HEK293T (cell line): Measurements from ENCODE around the gene PITPNM1.
"Not testable (repeated sequence)": the region's sequence is repeated elsewhere in the genome, so short reads cannot be mapped to it uniquely, and the experiment has no call there.

Source experiments
- CTCF ChIA-PET: fragments of 350-600 bp; formaldehyde crosslinking; extraction: SDS; loops from one replicate; lab custom pipeline; 2021; ENCODE audit warnings: antibody characterized with exemption, inconsistent platforms; lab: Yijun Ruan, JAX
- POLR2A ChIA-PET: fragments of 350-600 bp; formaldehyde crosslinking; extraction: SDS; loops from one replicate; lab custom pipeline; 2020; ENCODE audit warnings: antibody characterized with exemption, inconsistent platforms; lab: Yijun Ruan, JAX
- DNase-seq: peaks from one replicate; pipeline ENCODE4 v3.0.0; 2012; ENCODE audit warnings: mixed read lengths; ENCODE audit errors: extremely low spot score
- ARNT ChIP-seq: fragments of 450-650 bp; IDR thresholded peaks from 2 replicates; pipeline ENCODE4 v1.6.1; 2017; ENCODE audit warnings: mild to moderate bottlenecking
- BHLHE40 ChIP-seq: fragments of 450-650 bp; IDR thresholded peaks from 2 replicates; pipeline ENCODE4 v1.6.1; 2016; ENCODE audit warnings: mild to moderate bottlenecking, moderate library complexity, borderline replicate concordance
- CTBP1 ChIP-seq: fragments of 450-650 bp; IDR thresholded peaks from 2 replicates; pipeline ENCODE4 v1.6.1; 2016; ENCODE audit warnings: borderline replicate concordance
- ELF4 ChIP-seq: fragments of 450-650 bp; IDR thresholded peaks from 2 replicates; pipeline ENCODE4 v1.6.1; 2017; ENCODE audit warnings: antibody characterized with exemption
- FOXA1 ChIP-seq: fragments of 450-650 bp; IDR thresholded peaks from 2 replicates; pipeline ENCODE4 v1.6.1; 2016; ENCODE audit warnings: mild to moderate bottlenecking
- FOXK2 ChIP-seq: fragments of 450-650 bp; IDR thresholded peaks from 2 replicates; pipeline ENCODE4 v1.6.1; 2016; ENCODE audit warnings: mild to moderate bottlenecking
- FOXM1 ChIP-seq: fragments of 450-650 bp; IDR thresholded peaks from 2 replicates; pipeline ENCODE4 v1.6.1; 2017; ENCODE audit warnings: mild to moderate bottlenecking, borderline replicate concordance
- HDGF ChIP-seq: fragments of 450-650 bp; IDR thresholded peaks from 2 replicates; pipeline ENCODE4 v1.6.1; 2017; ENCODE audit warnings: antibody characterized with exemption, borderline replicate concordance
- L3MBTL2 ChIP-seq: fragments of 450-650 bp; conservative IDR thresholded peaks from 2 replicates; pipeline ENCODE4 v1.6.1; 2016; ENCODE audit warnings: mild to moderate bottlenecking
- LEF1 ChIP-seq: fragments of 450-650 bp; IDR thresholded peaks from 2 replicates; pipeline ENCODE4 v1.6.1; 2017; ENCODE audit warnings: mild to moderate bottlenecking, borderline replicate concordance
- NFRKB ChIP-seq: fragments of 450-650 bp; IDR thresholded peaks from 2 replicates; pipeline ENCODE4 v1.6.1; 2016; ENCODE audit warnings: mild to moderate bottlenecking, moderate library complexity
- SP1 ChIP-seq: fragments of 450-650 bp; IDR thresholded peaks from 2 replicates; pipeline ENCODE4 v1.6.1; 2017
- SUZ12 ChIP-seq: fragments of 450-650 bp; IDR thresholded peaks from 2 replicates; pipeline ENCODE4 v1.6.1; 2016; ENCODE audit warnings: mild to moderate bottlenecking
- TARDBP ChIP-seq: fragments of 450-650 bp; IDR thresholded peaks from 2 replicates; pipeline ENCODE4 v1.6.1; 2016
- ZNF384 ChIP-seq: fragments of 450-650 bp; IDR thresholded peaks from 2 replicates; pipeline ENCODE4 v1.6.1; 2016
- TF ChIP-seq, protein P1 (sequence below): fragments of 450-650 bp; IDR thresholded peaks from 2 replicates; pipeline ENCODE4 v1.6.1; 2016

PITPNM1 gene

DNA sequence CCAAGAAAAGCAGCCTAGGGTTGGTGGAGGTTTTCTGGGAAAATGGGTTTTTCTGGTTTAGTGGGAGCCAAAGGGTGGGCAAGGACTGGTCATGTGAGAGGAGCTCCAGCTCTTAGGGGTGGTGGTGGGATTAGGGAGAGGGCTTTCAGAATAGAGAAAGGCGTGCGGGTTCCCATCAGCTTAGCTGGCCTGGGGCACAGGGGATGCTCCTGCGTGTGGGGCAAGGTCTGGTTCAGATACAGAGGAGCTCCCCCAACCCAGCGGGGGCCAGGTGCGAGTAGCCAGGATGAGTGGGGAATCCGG lies 36.8 kb downstream of the PITPNM1 start:
- TF ChIP-seq FOXM1 (no peak), HDGF (no peak), BHLHE40 (no peak)
- POLR2A ChIA-PET = interaction anchor here (0.9 to 3.5 kb wide), 15 partner anchors 12 to 83 kb away, joined by 3 to 34 read pairs (median 5); partner anchors contain the start of genes AIP, CABP4, PITPNM1 and PPP1CA
- CTCF ChIA-PET = interaction anchor here (0.6 to 1.3 kb wide), 3 partner anchors 10 to 296 kb away, joined by 3 to 9 read pairs (median 5); no protein-coding TSS in a partner anchor

DNA sequence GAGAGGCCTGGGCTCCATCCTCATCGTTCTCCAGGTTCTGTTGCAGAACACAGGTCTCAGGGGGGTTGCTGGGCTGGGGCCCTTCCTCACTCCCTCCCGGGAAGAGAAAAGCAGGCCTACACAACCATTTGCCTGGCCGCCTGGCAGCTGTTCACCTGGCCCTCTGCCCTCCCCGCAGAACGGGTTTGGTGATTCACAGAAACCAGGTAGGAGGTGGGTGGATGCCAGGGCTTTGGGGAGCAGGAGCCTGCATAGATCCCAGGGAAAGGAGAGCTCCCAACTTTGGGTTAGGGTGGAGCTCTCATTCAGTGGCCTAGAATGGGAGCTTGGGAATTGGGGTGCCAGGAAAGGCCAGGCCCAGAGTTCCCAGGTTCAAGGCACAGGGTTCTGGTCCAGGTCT lies 37.1 kb downstream of the PITPNM1 start:
- TF ChIP-seq, protein P1, sequence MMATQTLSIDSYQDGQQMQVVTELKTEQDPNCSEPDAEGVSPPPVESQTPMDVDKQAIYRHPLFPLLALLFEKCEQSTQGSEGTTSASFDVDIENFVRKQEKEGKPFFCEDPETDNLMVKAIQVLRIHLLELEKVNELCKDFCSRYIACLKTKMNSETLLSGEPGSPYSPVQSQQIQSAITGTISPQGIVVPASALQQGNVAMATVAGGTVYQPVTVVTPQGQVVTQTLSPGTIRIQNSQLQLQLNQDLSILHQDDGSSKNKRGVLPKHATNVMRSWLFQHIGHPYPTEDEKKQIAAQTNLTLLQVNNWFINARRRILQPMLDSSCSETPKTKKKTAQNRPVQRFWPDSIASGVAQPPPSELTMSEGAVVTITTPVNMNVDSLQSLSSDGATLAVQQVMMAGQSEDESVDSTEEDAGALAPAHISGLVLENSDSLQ = no peak
- TF ChIP-seq SUZ12 (no peak), BHLHE40 (no peak), ELF4 (no peak), FOXK2 (no peak), FOXA1 (no peak), SP1 (no peak), NFRKB (no peak), CTBP1 (no peak), HDGF (no peak), FOXM1 (no peak), TARDBP (no peak), L3MBTL2 (no peak), LEF1 (no peak), ARNT (no peak)
- no peak for DNase-seq
- ChIA-PET CTCF (interaction anchor here (0.6 to 1.3 kb wide), 2 partner anchors 61 to 296 kb away, joined by 3 to 5 read pairs; no protein-coding TSS in a partner anchor), POLR2A (interaction anchor here (0.9 to 3.5 kb wide), 17 partner anchors 12 to 82 kb away, joined by 3 to 34 read pairs (median 4); partner anchors contain the start of genes AIP, CABP4, PITPNM1 and PPP1CA)

More for the DNA sequence above, 36.8 kb downstream of the PITPNM1 start:
- DNase-seq = no peak

DNA sequence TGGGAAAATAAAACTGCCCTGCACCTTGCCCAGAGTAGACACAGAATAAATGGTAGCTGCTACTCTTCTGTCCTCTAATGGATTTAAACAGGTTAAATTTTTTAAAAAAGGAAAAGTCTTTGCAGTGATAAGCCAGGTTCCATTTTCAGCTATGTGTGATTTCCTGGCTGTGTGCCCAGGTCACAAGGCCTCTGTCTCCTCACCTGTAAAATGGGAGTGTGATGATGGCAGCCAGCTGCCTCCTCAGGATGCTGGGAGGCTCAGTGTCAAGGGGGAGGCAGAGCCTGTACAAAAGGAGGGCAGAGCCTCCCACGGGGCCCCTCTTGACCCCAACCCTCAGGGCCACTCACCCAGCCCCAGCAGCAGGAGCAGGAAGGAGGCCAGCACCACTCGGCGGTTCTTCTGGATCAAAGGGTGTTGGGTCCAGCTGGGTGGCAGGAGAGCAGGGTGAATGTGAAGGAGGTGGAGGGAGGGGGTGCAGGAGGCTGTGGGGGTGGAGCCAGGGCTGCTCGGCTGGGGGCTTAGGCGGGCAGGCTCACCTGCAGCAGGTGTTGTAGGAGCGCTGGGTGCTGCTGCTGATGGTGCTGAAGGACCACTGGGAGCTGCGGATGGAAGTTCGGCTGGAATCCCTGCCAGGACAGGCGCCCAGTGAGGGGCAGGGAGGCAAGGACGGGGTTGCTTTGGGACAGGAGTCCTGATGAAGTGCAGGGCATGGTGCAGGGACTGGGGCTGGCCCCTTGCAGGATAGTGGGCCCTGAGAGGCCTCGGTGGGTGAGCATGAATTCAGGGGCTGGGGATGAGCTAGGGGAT lies 38.0 kb downstream of the PITPNM1 start:
- DNase-seq = no peak
- TF ChIP-seq LEF1 (no peak), ARNT (no peak), FOXM1 (no peak), TARDBP (no peak)
- CTCF ChIA-PET = no interaction called here
- POLR2A ChIA-PET = interaction anchor here (0.6 to 3.5 kb wide), 14 partner anchors 11 to 75 kb away, joined by 3 to 34 read pairs (median 4); partner anchors contain the start of genes AIP, CABP4, PPP1CA and PTPRCAP

DNA sequence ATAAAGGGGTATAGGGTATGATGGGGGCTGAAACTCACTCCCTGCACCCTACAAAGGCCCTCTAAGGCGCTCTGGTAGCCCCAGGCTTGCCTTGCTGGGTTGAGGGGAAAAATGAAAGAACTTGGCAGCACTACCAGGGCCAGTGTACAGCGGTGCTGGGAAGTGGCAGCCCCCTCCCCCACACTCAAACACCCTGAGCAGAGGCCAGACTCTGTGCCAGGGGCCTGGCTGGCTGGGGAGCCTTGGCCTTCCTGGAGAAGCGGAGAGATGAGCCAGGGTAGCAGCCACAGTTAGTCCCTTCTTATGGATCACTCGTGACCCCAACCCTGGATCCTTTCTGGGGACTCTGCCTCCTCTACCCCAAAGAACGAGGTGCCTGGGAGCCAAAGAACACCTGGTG lies 38.8 kb downstream of the PITPNM1 start:
- no peak for DNase-seq
- POLR2A ChIA-PET = interaction anchor here (2.1 to 3.2 kb wide), 3 partner anchors 37 to 65 kb away, joined by 7 to 14 read pairs (median 13); partner anchors contain the start of genes PPP1CA and RPS6KB2
- TF ChIP-seq L3MBTL2 (no peak), BHLHE40 (no peak), FOXK2 (no peak), ZNF384 (no peak), SUZ12 (no peak), ARNT (no peak), FOXM1 (no peak), SP1 (no peak), CTBP1 (no peak)
- TF ChIP-seq, protein P1 = no peak
- CTCF ChIA-PET = no interaction called here

DNA sequence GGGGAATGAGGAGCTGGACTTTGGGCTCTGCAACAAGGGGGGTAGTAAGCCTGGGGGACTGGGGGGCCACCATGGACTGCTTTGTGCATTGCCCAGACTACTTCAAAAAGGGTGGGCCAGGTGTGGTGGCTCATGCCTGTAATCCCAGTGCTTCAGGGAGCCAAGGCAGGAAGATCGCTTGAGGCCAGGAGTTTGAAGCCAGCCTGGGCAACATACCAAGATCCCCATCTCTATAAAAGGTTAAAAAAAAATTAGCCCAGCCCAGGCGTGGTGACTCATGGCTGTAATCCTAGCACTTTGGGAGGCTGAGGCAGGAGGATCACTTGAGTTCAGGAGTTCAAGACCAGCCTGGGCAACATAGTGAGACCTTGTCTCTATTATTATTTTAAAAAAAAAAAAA lies 39.6 kb downstream of the PITPNM1 start:
- CTCF ChIA-PET, DNase-seq: not testable (repeated sequence)
- POLR2A ChIA-PET = interaction anchor here (0.9 to 2.3 kb wide), 7 partner anchors 13 to 64 kb away, joined by 3 to 13 read pairs (median 6); partner anchors contain the start of genes AIP, GPR152, PPP1CA and RPS6KB2

DNA sequence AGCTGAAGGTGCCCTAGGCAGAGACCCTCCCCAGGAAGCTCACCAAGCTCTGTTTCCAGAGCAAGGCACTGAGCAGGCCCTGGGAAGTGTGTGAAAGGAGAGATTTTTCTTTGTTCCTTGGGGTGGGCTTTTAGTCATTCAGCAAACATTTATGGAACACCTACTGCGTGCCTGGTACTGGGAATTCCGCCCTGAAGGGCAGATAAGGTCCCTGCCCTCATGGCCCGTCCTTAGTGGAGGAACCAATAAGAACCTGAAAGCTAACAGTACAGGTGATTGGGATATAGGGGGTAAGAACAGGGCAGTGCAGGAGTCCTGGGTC lies 40.0 kb downstream of the PITPNM1 start:
- CTCF ChIA-PET = no interaction called here
- TF ChIP-seq, protein P1 = no peak
- TF ChIP-seq BHLHE40 = no peak
- no peak for TF ChIP-seq LEF1
- no peak for TF ChIP-seq TARDBP
- TF ChIP-seq ZNF384 = no peak
- no peak for TF ChIP-seq HDGF
- TF ChIP-seq L3MBTL2 = no peak
- no peak for TF ChIP-seq ARNT
- TF ChIP-seq SUZ12 = no peak
- TF ChIP-seq FOXM1 = no peak
- no peak for TF ChIP-seq CTBP1
- POLR2A ChIA-PET = interaction anchor here (0.7 to 2.3 kb wide), 8 partner anchors 13 to 73 kb away, joined by 3 to 13 read pairs (median 4); partner anchors contain the start of genes AIP, GPR152, PPP1CA and RAD9A
- DNase-seq = no peak
